Measurements from ENCODE around the gene PLCB4. TPM values are rescaled to one million over a fixed set of nuclear protein-coding genes. Genes with fewer than 3 reads are reported as not detected.

PLCB4 gene
- total RNA-seq = 4.0 and 4.8 TPM in 2 replicates

GRCh38 chr20:9068841-9069663 is at the start of gene PLCB4:
Gene PLCB4 (plus strand): TSS chr20:9069087. CDS start chr20:9307815, 238,728 bp downstream.

GRCh38 chr20:9514461-9515213 is 445.8 kb downstream of the PLCB4 start, which contains the start of gene LAMP5:
Gene LAMP5 (plus strand): TSS chr20:9514590. CDS start chr20:9514853, 263 bp downstream.

Measured in dermis lymphatic vessel endothelial cell (primary cell).